ENCODE results near the gene CSMD2.
A peak's percentile ranks its signal among the peaks of the same experiment; 100 is the strongest.

CSMD2 gene

DNA sequence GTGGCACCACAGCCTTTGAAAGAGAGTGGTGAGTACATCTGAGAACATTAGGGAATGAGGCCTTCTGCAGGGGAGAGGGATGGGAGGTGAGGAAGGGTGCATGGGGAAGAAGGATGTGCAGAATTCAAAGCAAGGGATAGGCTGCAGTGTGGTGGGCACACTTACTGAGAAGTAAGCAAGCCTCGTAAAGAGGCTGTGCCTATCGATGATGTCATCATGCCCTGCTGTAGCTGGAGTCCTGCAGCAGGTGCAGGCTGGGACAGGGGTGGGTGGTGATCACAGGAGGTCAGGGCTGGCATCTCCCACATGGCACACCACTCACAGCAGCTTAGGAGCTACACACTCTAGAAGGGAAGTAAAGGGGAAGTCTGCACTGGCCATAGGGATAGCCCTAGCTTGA lies 676.4 kb downstream of the CSMD2 start:
- no peak for DNase-seq (ENCODE audit: low spot score)

DNA sequence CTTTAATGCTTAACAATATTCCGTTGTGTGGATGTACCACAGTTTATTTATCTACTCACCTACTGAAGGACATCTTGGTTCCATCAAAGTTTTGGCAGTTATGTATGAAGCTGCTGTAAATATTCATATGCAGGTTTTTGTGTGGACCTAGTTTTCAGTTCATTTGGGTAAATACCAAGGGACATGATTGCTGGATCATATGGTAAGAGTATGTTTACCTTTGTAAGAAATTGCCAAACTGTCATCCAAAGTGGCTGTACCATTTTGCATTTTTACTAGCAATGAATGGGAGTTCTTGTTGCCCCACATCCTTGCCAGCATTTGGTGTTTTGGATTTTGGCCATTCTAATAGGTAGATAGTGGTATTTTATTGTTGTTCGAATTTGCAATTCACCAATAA lies 682.6 kb downstream of the CSMD2 start:
- DNase-seq (ENCODE audit: low spot score) = no peak

DNA sequence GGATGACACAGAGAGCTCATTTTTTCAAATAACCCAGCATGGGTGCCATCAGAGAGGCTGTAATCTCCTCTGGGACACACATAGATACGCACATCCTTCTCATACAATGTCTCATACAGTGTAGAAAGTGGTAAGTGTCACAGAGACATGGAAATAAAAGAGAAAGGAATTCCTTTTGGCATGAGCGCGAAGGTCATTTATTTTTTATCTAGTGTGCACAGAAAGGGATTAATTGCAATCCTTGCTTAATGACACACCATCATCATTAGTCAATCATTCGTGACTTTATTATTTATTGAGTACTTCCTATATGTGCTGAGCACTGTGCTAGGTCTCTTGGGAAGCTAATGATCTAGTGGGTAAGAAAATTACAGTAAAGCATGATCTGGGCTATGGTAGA lies 687.6 kb downstream of the CSMD2 start:
- no peak for DNase-seq (ENCODE audit: low spot score)

GRCh38 chr1:33473900-33474299 lies 691.1 kb downstream of the CSMD2 start:
- no peak for DNase-seq (ENCODE audit: low spot score)

- DNase-seq (ENCODE audit: low spot score) = peak; percentile 97
Measured at GRCh38 chr1:33472269-33472980, 692.6 kb downstream of the CSMD2 start, which contains the start of gene ZSCAN20. ZSCAN20 (plus strand) TSS chr1:33472645; CDS start chr1:33479289, 6,644 bp downstream.

- DNase-seq (ENCODE audit: low spot score) = no peak
Measured at GRCh38 chr1:33471416-33471815, 693.6 kb downstream of the CSMD2 start.

DNA sequence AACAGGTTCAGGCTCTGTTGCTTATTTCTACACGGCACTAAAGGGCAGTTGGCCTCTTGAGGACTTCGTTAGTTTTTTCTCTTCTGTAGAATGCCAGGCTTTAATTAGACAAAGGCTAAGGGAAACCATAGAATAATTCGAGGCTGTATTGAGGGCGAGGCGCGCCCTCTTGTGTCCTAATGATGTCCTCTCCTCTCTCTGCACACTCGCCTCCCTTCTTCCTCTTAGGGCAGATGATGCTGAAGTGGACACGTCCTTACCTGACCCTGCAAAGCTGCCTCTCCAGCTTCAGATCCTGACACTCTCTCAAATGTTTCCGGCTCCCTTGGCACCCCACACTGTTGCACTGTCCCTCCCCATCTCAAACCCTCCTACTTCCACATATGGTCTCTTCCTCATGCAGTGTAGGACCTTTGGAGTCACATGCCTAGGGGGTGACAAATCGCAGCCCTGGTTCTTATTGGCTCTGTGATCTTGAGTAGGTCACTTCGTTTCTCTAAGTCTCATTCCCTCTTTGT lies 694.5 kb downstream of the CSMD2 start:
- DNase-seq (ENCODE audit: low spot score) = peak; percentile 74

DNA sequence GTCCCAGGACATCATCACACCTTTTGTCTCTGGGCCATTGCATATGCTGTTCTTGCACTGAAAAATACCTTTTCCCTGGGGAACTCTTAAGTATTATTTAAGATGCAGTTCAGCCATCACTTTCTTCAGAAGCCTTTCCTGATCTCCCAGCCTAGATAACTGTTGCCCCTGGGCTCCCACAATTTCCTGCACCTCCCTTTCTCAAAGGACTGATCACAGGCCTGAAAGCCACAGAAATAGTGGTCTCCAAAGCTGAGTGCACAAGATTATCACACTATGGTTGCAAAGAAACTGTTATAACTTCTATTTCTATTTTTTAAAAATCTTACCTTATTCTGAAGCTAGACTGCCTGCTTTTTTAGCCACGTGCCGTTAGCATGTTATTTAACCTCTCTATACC lies 695.3 kb downstream of the CSMD2 start:
- DNase-seq (ENCODE audit: low spot score) = no peak

GRCh38 chr1:33468967-33469366 lies 696.1 kb downstream of the CSMD2 start:
- no peak for DNase-seq (ENCODE audit: low spot score)

GRCh38 chr1:33468531-33468930 lies 696.5 kb downstream of the CSMD2 start:
- no peak for DNase-seq (ENCODE audit: low spot score)

DNA sequence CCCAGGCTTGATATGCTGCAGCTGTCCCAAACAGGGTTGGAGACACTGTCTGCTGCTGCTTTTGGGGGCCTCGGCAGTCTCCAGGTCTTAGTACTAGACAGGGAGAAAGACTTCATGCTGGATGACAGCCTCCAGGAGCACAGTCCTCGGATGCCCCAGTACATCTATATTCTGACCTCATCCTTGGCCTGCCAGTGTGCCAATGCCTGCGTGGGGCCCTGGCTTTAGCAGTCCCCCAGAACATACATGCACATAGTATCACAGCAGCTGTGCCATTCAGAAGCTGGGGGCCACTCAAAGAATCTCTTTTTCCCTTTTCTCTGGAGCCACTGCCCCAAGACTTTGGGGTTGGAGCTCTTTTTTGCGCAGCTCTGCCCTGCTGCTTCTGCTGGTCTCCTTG lies 697.0 kb downstream of the CSMD2 start:
- no peak for DNase-seq (ENCODE audit: low spot score)

DNA sequence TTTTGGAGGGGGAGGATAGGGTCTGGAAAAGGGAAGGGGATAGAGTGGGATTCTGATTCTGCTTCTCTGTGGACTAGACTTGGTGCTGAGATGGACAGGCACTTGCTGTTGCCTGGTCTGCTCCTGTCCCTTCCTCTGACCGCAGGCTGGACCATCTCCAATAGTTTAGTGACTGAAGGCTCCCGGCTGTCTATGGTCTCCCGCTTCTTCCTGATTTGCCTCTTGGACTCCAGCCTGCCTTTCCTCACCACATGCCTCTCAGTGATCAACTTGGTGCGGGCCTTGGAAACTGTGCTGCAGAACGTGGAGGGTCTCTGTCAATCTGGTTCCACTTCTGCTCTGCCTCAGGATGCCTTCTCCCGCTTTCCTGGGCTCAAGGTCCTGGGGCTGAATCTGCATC lies 698.9 kb downstream of the CSMD2 start:
- DNase-seq (ENCODE audit: low spot score) = no peak

DNA sequence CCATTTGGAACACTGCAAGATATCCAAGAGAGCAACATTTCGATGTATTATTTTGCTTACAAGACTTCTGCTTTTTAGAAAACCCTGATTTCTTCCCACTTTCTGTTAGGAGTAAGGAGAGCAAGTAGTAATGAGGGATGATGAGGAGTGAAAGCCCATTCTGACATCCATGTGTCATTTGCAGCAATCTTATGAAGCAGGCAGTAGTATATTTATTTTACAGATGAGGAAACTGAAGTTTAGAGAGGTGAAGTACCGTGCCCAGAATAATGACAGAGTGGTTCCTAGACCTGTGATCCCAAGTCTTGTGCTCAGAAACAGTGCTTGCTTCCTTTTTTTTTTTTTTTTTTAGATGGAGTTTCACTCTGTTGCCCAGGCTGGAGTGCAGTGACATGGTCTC lies 699.7 kb downstream of the CSMD2 start:
- no peak for DNase-seq (ENCODE audit: low spot score)

GRCh38 chr1:33464552-33464951 lies 700.5 kb downstream of the CSMD2 start:
- DNase-seq (ENCODE audit: low spot score) = no peak
